Measurements from ENCODE around the gene TEX35. TPM values are rescaled to one million over a fixed set of nuclear protein-coding genes. Genes with fewer than 3 reads are reported as not detected.
A peak's percentile ranks its signal among the peaks of the same experiment; 100 is the strongest.

TEX35 gene
- total RNA-seq, 4 donors from 2014 or later: not detected

DNA sequence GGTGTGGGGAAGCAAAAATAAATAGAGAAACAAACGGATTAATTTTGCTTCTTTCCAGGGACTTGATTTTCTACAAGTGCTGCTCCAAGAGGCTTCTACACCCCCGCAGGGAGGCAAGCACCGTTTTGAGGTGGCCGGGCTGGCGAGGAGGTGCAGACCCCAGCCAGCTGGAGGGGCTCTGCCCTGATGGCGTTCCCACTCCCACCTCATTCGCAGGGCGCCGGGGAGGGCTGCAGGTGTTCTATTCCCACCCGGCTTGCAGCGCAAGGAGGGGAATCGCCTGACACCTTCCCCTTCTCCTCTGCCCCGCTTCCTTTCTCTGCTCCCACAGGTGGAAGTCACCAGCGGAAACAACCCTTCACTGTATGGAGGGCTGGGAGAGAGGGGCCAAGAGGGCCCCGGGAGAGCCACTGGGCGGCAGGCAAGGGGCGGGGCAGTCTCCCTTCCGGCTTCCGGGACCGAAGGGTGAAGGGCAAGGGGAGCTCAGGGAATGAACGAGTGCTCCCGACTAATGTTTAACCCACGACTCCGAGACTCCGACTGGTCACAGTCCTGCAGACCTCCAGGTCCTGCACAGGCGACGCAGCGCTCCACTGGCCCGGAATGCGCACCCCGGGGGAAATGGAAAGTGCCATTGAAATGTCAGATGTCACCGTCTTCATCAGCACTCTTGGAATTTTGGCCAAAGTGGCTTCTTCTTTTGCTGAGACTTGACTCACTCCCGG, 29.1 kb downstream of the TEX35 start:
- H3K4me1 ChIP-seq: peaks cover 0 to 35% (median 4%) of the 10 kb centered on the region in 3 donors
- H3K9me3 ChIP-seq: no peaks in the 10 kb centered on the region
- H3K27ac ChIP-seq: peak overlapping the region in 3 of 4 donors; percentile 80 to 86 (median 84)
- H3K27me3 ChIP-seq: no peaks in the 10 kb centered on the region
- 9 to 13% methylated on average over 9 to 18 of the region's 33 CpGs for WGBS, 2 donors (ENCODE audit: low coverage in 1 of 2)
- ATAC-seq: peak; percentile 32
- H3K4me3 ChIP-seq: peak overlapping the region; percentile 63 to 67
- peaks cover 0 to 7% of the 10 kb centered on the region in 2 donors for H3K36me3 ChIP-seq
- TF ChIP-seq EP300 (IDR thresholded peaks at IDR 0.05) (no peak), POLR2A (IDR thresholded peaks at IDR 0.05) (no peak), CTCF (IDR thresholded peaks at IDR 0.05) (no peak), POLR2AphosphoS5 (IDR thresholded peaks at IDR 0.05) (no peak)

DNA sequence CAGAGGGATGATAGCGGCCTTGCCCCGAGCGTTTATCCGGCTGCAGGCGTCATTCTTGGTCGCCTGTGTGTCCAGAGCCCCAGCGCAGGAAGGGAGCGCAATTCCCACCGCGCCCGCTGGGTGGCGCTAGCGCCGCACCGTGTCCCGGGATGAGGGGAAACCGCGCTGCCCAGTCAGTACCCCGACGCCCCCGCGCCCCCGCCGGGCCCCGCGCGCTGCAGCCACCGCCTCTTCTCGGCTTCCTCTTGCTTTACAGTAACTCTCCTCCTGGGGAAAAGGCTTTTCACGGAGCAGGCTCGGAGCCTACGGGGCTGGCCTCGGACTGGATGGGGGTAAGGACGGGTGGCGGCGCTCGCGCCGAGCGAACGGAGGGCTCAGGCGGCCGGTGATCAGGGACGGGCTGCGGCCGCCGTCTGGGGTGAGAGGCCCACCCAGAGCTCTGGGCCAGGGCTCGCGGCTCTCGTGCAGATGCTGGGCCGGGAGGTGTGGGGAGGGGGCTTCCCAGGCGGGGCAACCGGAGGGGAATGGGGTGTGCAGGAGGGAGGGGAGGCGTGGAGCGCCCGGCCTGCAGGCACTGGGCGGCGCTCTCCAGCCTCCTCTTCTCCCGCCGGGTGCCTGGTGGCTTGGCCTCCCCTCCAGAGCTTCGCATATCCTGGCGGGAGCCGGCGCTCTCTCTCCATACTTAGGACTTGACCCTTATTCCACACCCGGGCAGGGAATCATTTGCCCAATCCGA, 29.8 kb downstream of the TEX35 start:
- Histone ChIP-seq H3K36me3 (peaks cover 0 to 14% of the 10 kb centered on the region in 2 donors), H3K27me3 (no peaks in the 10 kb centered on the region), H3K4me3 (peak overlapping the region; percentile 63 to 67), H3K4me1 (peaks cover 0 to 35% (median 4%) of the 10 kb centered on the region in 3 donors), H3K9me3 (no peaks in the 10 kb centered on the region), H3K27ac (peak overlapping the region in 3 of 4 donors; percentile 80 to 86 (median 84))
- no peak for TF ChIP-seq EP300 (IDR thresholded peaks at IDR 0.05)
- peak; percentile 52 for TF ChIP-seq POLR2AphosphoS5 (IDR thresholded peaks at IDR 0.05)
- no peak for TF ChIP-seq POLR2A (IDR thresholded peaks at IDR 0.05)
- TF ChIP-seq CTCF (IDR thresholded peaks at IDR 0.05): peak; percentile 86 to 100 (median 97)
- 0% methylated on average over 1 of the region's 66 CpGs; no CpG with 5 or more reads in 1 of the 2 donors for WGBS, 2 donors (ENCODE audit: low coverage in 1 of 2)
- peak; percentile 90 for ATAC-seq

- H3K36me3 ChIP-seq: peaks cover 0 to 20% of the 10 kb centered on the region in 2 donors
- H3K4me3 ChIP-seq: peak overlapping the region; percentile 63 to 67
- no peak for TF ChIP-seq EP300 (IDR thresholded peaks at IDR 0.05)
- TF ChIP-seq CTCF (IDR thresholded peaks at IDR 0.05): no peak
- no peak for TF ChIP-seq POLR2A (IDR thresholded peaks at IDR 0.05)
- TF ChIP-seq POLR2AphosphoS5 (IDR thresholded peaks at IDR 0.05): no peak
- peaks cover 0 to 35% (median 4%) of the 10 kb centered on the region in 3 donors for H3K4me1 ChIP-seq
- H3K9me3 ChIP-seq: no peaks in the 10 kb centered on the region
- 0 to 13% methylated on average over 1 to 2 of the region's 10 CpGs for WGBS, 2 donors (ENCODE audit: low coverage in 1 of 2)
- no peaks in the 10 kb centered on the region for H3K27me3 ChIP-seq
- ATAC-seq: peak; percentile 13
- peak overlapping the region in 3 of 4 donors; percentile 80 to 86 (median 84) for H3K27ac ChIP-seq
Observed at GRCh38 chr1:178543290-178543607, 30.3 kb downstream of the TEX35 start.

- Histone ChIP-seq H3K4me1 (peaks cover 0 to 35% (median 4%) of the 10 kb centered on the region in 3 donors), H3K27ac (peak overlapping the region in 2 of 4 donors; percentile 80 to 86), H3K27me3 (no peaks in the 10 kb centered on the region), H3K4me3 (no peak overlapping the region), H3K36me3 (peaks cover 0 to 21% of the 10 kb centered on the region in 2 donors), H3K9me3 (no peaks in the 10 kb centered on the region)
- TF ChIP-seq POLR2AphosphoS5 (IDR thresholded peaks at IDR 0.05) (no peak), POLR2A (IDR thresholded peaks at IDR 0.05) (no peak), CTCF (IDR thresholded peaks at IDR 0.05) (no peak)
- ATAC-seq: no peak
- 55 to 75% methylated on average over 4 to 8 of the region's 9 CpGs for WGBS, 2 donors (ENCODE audit: low coverage in 1 of 2)
Observed at GRCh38 chr1:178544531-178544930, 31.6 kb downstream of the TEX35 start.
